K562 (cell line): ENCODE data around the gene GAL3ST3. TPM values are rescaled to one million over a fixed set of nuclear protein-coding genes. Genes with fewer than 3 reads are reported as not detected.

Experiments
- ARID3B ChIP-seq: fragments of 250-450 bp; sonication (Bioruptor Pico); IDR thresholded peaks from 2 replicates; pipeline ENCODE4 v1.4.0; 2020; ENCODE audit warnings: borderline replicate concordance
- BRD4 ChIP-seq: fragments of 200-600 bp; sonication (generic); IDR thresholded peaks from 2 replicates; pipeline ENCODE4 v1.6.1; 2017; ENCODE audit warnings: inconsistent platforms
- C11orf30 ChIP-seq: fragments of 450-650 bp; IDR thresholded peaks from 2 replicates; pipeline ENCODE4 v1.6.1; 2016; ENCODE audit warnings: low read depth, mild to moderate bottlenecking
- CBX3 ChIP-seq, 2 experiments: IDR thresholded peaks; 1 replicate in 1 of 2; 2 replicates in 1 of 2; pipeline ENCODE4 v1.6.1; 2012; ENCODE audit warnings: inconsistent platforms in 2 of 2, low read length in 2 of 2, borderline replicate concordance in 1 of 2, control low read depth in 1 of 2
- E2F5 ChIP-seq: sonication (generic); formaldehyde crosslinking; IDR thresholded peaks from 2 replicates; pipeline ENCODE4 v1.8.0; 2022; ENCODE audit warnings: mild to moderate bottlenecking, missing genetic modification reagents
- ELF2 ChIP-seq: fragments of 250-450 bp; sonication (Bioruptor Pico); IDR thresholded peaks from 2 replicates; pipeline ENCODE4 v1.5.0; 2021; ENCODE audit warnings: mild to moderate bottlenecking
- ERF ChIP-seq: fragments of 450-650 bp; formaldehyde crosslinking; IDR thresholded peaks from 2 replicates; pipeline ENCODE4 v1.4.0; 2020; ENCODE audit warnings: mild to moderate bottlenecking, mixed read lengths
- EWSR1 ChIP-seq: fragments of 450-650 bp; IDR thresholded peaks from 2 replicates; pipeline ENCODE4 v1.6.1; 2018; ENCODE audit warnings: borderline replicate concordance, mild to moderate bottlenecking, low read depth, moderate library complexity; ENCODE audit not compliant: partially characterized antibody
- HDAC3 ChIP-seq: fragments of 450-650 bp; IDR thresholded peaks from 2 replicates; pipeline ENCODE4 v1.6.1; 2018; ENCODE audit warnings: borderline replicate concordance, mild to moderate bottlenecking, moderate library complexity; ENCODE audit not compliant: partially characterized antibody
- HNRNPUL1 ChIP-seq: fragments of 200-400 bp; formaldehyde crosslinking; IDR thresholded peaks from 2 replicates; pipeline ENCODE4 v1.6.1; 2017; ENCODE audit warnings: low read length
- KDM4B ChIP-seq, 2 experiments: fragments of 450-650 bp in 1 of 2; sonication (generic) in 1 of 2; IDR thresholded peaks; 2 replicates each; pipeline ENCODE4 v1.6.1; 2016 to 2017; ENCODE audit warnings: borderline replicate concordance in 2 of 2, antibody characterized with exemption in 1 of 2, low read depth in 1 of 2, mild to moderate bottlenecking in 1 of 2
- L3MBTL2 ChIP-seq: fragments of 450-650 bp; IDR thresholded peaks from 2 replicates; pipeline ENCODE4 v1.6.1; 2016; ENCODE audit warnings: mild to moderate bottlenecking, moderate library complexity
- MTF1 ChIP-seq: fragments of 250-450 bp; sonication (Bioruptor Pico); IDR thresholded peaks from 2 replicates; pipeline ENCODE4 v1.9.0; 2021; ENCODE audit warnings: moderate library complexity, mild to moderate bottlenecking, inconsistent platforms, borderline replicate concordance
- NFE2 ChIP-seq: IDR thresholded peaks from 2 replicates; pipeline ENCODE4 v1.6.1; 2014; ENCODE audit warnings: antibody characterized with exemption, low read depth
- PHB2 ChIP-seq: fragments of 450-650 bp; IDR thresholded peaks from 2 replicates; pipeline ENCODE4 v1.6.1; 2017; ENCODE audit warnings: low read depth
- PHF8 ChIP-seq: fragments of 200-600 bp; sonication (generic); IDR thresholded peaks from 2 replicates; pipeline ENCODE4 v1.6.1; 2012; ENCODE audit warnings: mixed run types, mild to moderate bottlenecking, inconsistent platforms, low read length, moderate library complexity, borderline replicate concordance
- POLR2G ChIP-seq: fragments of 200-400 bp; formaldehyde crosslinking; IDR thresholded peaks from 2 replicates; pipeline ENCODE4 v1.6.1; 2017; ENCODE audit warnings: low read depth, mild to moderate bottlenecking, antibody characterized with exemption, low read length, moderate library complexity
- SAFB ChIP-seq: fragments of 200-400 bp; formaldehyde crosslinking; IDR thresholded peaks from 2 replicates; pipeline ENCODE4 v1.6.1; 2017; ENCODE audit warnings: low read depth, low read length, borderline replicate concordance
- SRSF1 ChIP-seq: fragments of 200-400 bp; formaldehyde crosslinking; IDR thresholded peaks from 2 replicates; pipeline ENCODE4 v1.6.1; 2017; ENCODE audit warnings: mild to moderate bottlenecking, low read depth, low read length, moderate library complexity
- TCF3 ChIP-seq: sonication (generic); formaldehyde crosslinking; IDR thresholded peaks from 2 replicates; pipeline ENCODE4 v1.4.0; 2020; ENCODE audit warnings: mild to moderate bottlenecking, missing genetic modification reagents
- TGIF2 ChIP-seq: sonication (generic); formaldehyde crosslinking; IDR thresholded peaks from 2 replicates; pipeline ENCODE4 v1.8.1; 2022; ENCODE audit warnings: mild to moderate bottlenecking, missing genetic modification reagents, moderate library complexity
- THAP7 ChIP-seq: fragments of 250-450 bp; sonication (Bioruptor Pico); IDR thresholded peaks from 2 replicates; pipeline ENCODE4 v1.5.0; 2021
- ZBTB33 ChIP-seq: sonication (generic); formaldehyde crosslinking; IDR thresholded peaks from 2 replicates; pipeline ENCODE4 v1.8.1; 2023; ENCODE audit warnings: mild to moderate bottlenecking, missing genetic modification reagents
- ZNF551 ChIP-seq: fragments of 250-450 bp; sonication (Bioruptor Pico); IDR thresholded peaks from 2 replicates; pipeline ENCODE4 v1.5.0; 2021; ENCODE audit warnings: mild to moderate bottlenecking, moderate library complexity
- polyA plus RNA-seq, 8 experiments: library from polyadenylated mRNA; depleted of rRNA in 4 of 8; stranded (reverse) in 5 of 8; unstranded in 3 of 8; fragments of >200 nt; fragmentation: Nextera tagmentation in 2 of 8; fragmentation: Illumina TruSeq in 1 of 8; extraction: Ambion mirVana in 2 of 8; extraction: Trizol in 1 of 8; gene quantifications; 2 replicates each; pipeline versions ENCODE4 v1.2.1 to v1.2.3, GENCODE V29; 2011 to 2014; ENCODE audit warnings: inconsistent platforms in 1 of 8, missing spikeins in 1 of 8
- total RNA-seq, 7 experiments: library from RNA; depleted of rRNA in 6 of 7; stranded (reverse); fragments of >200 nt in 6 of 7; fragmentation: Illumina TruSeq in 2 of 7; extraction: Trizol in 2 of 7; gene quantifications; 2 replicates each; pipeline versions ENCODE4 v1.2.1 to v1.2.3, GENCODE V29; 2011 to 2021; ENCODE audit warnings: low replicate concordance in 1 of 7

The GAL3ST3 gene
- total and polyA plus RNA-seq, 9 of the 15 experiments (the other 6 are each of a cell fraction or from before 2014, with no cell fraction given), result not detected

GRCh38 chr11:66069715-66070603 lies 21.0 kb upstream of the GAL3ST3 start, which contains the start of gene PACS1 (continued):
- TF ChIP-seq ERF (CRISPR knock-in tag) (peak; percentile 55), THAP7 (no peak), CBX3 (IDR thresholded peaks at IDR 0.05; ENCODE audit: borderline replicate concordance in 1 of 2, low read length in 2 of 2) (no peak), KDM4B (IDR thresholded peaks at IDR 0.05; ENCODE audit: borderline replicate concordance in 2 of 2, low read depth in 1 of 2) (no peak), POLR2G (peak; percentile 77), PHF8 (peak; percentile 70; the same call in 1 of the 2 replicates), L3MBTL2 (peak; percentile 47; the same call in 1 of the 2 replicates), BRD4 (no peak), ARID3B (CRISPR knock-in tag) (no peak), NFE2 (no peak), SRSF1 (no peak), ZBTB33 (no peak), HDAC3 (no peak), ZNF551 (CRISPR knock-in tag) (no peak), E2F5 (no peak), EWSR1 (no peak), SAFB (no peak), TCF3 (CRISPR knock-in tag) (no peak), TGIF2 (CRISPR knock-in tag) (0 out of 2 replicates have a peak, but pooled peaks have one; percentile 34), ELF2 (CRISPR knock-in tag) (peak; percentile 72), C11orf30 (no peak), PHB2 (no peak), HNRNPUL1 (no peak), MTF1 (no peak)
